H1 (cell line): ENCODE results near the gene RRAS2. TPM values are rescaled to one million over a fixed set of nuclear protein-coding genes. Genes with fewer than 3 reads are reported as not detected.

Source experiments
- CTCF ChIA-PET: fragments of 300-600 bp; sonication (Branson Sonifier 250); formaldehyde crosslinking; loops from one replicate; lab custom pipeline; 2021; ENCODE audit not compliant: partially characterized antibody; lab: Charles Lee
- POLR2A ChIA-PET: fragments of 300-600 bp; sonication (Branson Sonifier 250); formaldehyde crosslinking; loops from one replicate; lab custom pipeline; 2021; ENCODE audit warnings: inconsistent platforms; ENCODE audit not compliant: partially characterized antibody; lab: Charles Lee
- DNase-seq, 2 experiments: peaks; one replicate each; pipeline versions ENCODE4 v3.0.0 to v3.0.0-alpha.2; 2010 to 2022; ENCODE audit warnings: low spot score in 2 of 2, low read depth in 1 of 2, mixed read lengths in 1 of 2
- FAIRE-seq: peaks from 2 replicates; lab custom pipeline; 2011; peaks lifted over from hg19 to GRCh38; lab: Jason Lieb, UNC
- H2AFZ ChIP-seq: 2 replicates; pipeline ENCODE4 v1.8.1; 2012; ENCODE audit warnings: low read length, inconsistent platforms
- H2AK5ac ChIP-seq: 2 replicates; pipeline ENCODE4 v1.6.1; 2013; ENCODE audit warnings: low read depth, low read length
- H2BK120ac ChIP-seq: replicated peaks from 2 replicates; pipeline ENCODE3; 2013; ENCODE audit warnings: low read depth, low read length, inconsistent platforms
- H2BK12ac ChIP-seq: 2 replicates; pipeline ENCODE4 v1.6.1; 2013; ENCODE audit warnings: low read depth, low read length
- H2BK15ac ChIP-seq: 2 replicates; pipeline ENCODE4 v1.6.1; 2013; ENCODE audit warnings: low read length
- H2BK20ac ChIP-seq: 2 replicates; pipeline ENCODE4 v1.6.1; 2013; ENCODE audit warnings: low read length
- H2BK5ac ChIP-seq: 2 replicates; pipeline ENCODE4 v1.6.1; 2013; ENCODE audit warnings: low read depth, low read length
- H3K14ac ChIP-seq: 2 replicates; pipeline ENCODE4 v1.6.1; 2013; ENCODE audit warnings: inconsistent platforms; ENCODE audit not compliant: insufficient read length
- H3K18ac ChIP-seq: 2 replicates; pipeline ENCODE4 v1.6.1; 2013; ENCODE audit warnings: low read length; ENCODE audit errors: extremely low read depth
- H3K23ac ChIP-seq: 2 replicates; pipeline ENCODE4 v1.6.1; 2013; ENCODE audit warnings: inconsistent platforms; ENCODE audit not compliant: insufficient read length
- H3K23me2 ChIP-seq: 2 replicates; pipeline ENCODE4 v1.6.1; 2013; ENCODE audit warnings: low read depth, low read length
- H3K27ac ChIP-seq: 2 replicates; pipeline ENCODE4 v1.6.1; 2011; ENCODE audit warnings: low read depth, low read length, inconsistent platforms
- H3K27me3 ChIP-seq, 4 experiments: replicated peaks in 1 of 4; 1 replicate in 1 of 4; 2 replicates in 3 of 4; pipeline versions ENCODE4 v1.6.1 to v1.8.1; 2011 to 2013; ENCODE audit warnings: low read length in 3 of 4, mild to moderate bottlenecking in 3 of 4, inconsistent platforms in 2 of 4, mixed read lengths in 2 of 4, moderate library complexity in 1 of 4; ENCODE audit not compliant: control insufficient read depth in 3 of 4, insufficient read depth in 3 of 4; ENCODE audit errors: extremely low read depth in 1 of 4
- H3K36me3 ChIP-seq, 4 experiments: 2 replicates each; pipeline versions ENCODE4 v1.6.1 to v1.8.1; 2011 to 2013; ENCODE audit warnings: mild to moderate bottlenecking in 4 of 4, low read length in 3 of 4, moderate library complexity in 2 of 4, control low read depth in 1 of 4, inconsistent platforms in 1 of 4; ENCODE audit not compliant: insufficient read depth in 4 of 4, control insufficient read depth in 2 of 4
- H3K4ac ChIP-seq: replicated peaks from 2 replicates; pipeline ENCODE3; 2013; ENCODE audit warnings: low read length, low read depth, mixed read lengths, inconsistent platforms; ENCODE audit not compliant: insufficient read length
- H3K4me1 ChIP-seq, 4 experiments: replicated peaks in 1 of 4; 1 replicate in 1 of 4; 2 replicates in 3 of 4; pipeline versions ENCODE4 v1.6.1 to v1.8.1; 2011 to 2013; ENCODE audit warnings: low read length in 3 of 4, inconsistent platforms in 2 of 4, mixed read lengths in 1 of 4; ENCODE audit not compliant: insufficient read depth in 4 of 4, control insufficient read depth in 3 of 4
- H3K4me2 ChIP-seq, 2 experiments: 2 replicates each; pipeline versions ENCODE4 v1.6.1 to v1.8.1; 2011 to 2013; ENCODE audit warnings: low read depth in 2 of 2, low read length in 2 of 2, control low read depth in 1 of 2, inconsistent platforms in 1 of 2, mild to moderate bottlenecking in 1 of 2; ENCODE audit not compliant: insufficient read depth in 1 of 2
- H3K4me3 ChIP-seq, 4 experiments: fragments of 200-600, 300-600 bp in 1 of 4; sonication (generic), shearing (Covaris generic), sonication (Bioruptor Twin) in 1 of 4; 2 replicates each; pipeline versions ENCODE4 v1.5.1 to v1.8.1; 2011 to 2016; ENCODE audit warnings: low read length in 4 of 4, low read depth in 3 of 4, control low read depth in 2 of 4, inconsistent platforms in 2 of 4, mild to moderate bottlenecking in 2 of 4, mixed read lengths in 1 of 4, moderate library complexity in 1 of 4; ENCODE audit not compliant: insufficient read depth in 2 of 4; ENCODE audit errors: extremely low read depth in 1 of 4
- H3K56ac ChIP-seq: replicated peaks from 2 replicates; pipeline ENCODE3; 2013; ENCODE audit warnings: low read depth, mild to moderate bottlenecking, mixed read lengths, low read length, inconsistent platforms; ENCODE audit not compliant: insufficient read length
- H3K79me1 ChIP-seq: 2 replicates; pipeline ENCODE4 v1.6.1; 2013; ENCODE audit warnings: low read depth, low read length, control low read depth
- H3K79me2 ChIP-seq, 2 experiments: 2 replicates each; pipeline versions ENCODE4 v1.6.1 to v1.8.1; 2012 to 2013; ENCODE audit warnings: low read length in 2 of 2, mild to moderate bottlenecking in 2 of 2, inconsistent platforms in 1 of 2; ENCODE audit not compliant: insufficient read depth in 2 of 2, control insufficient read depth in 1 of 2
- H3K9ac ChIP-seq, 4 experiments: replicated peaks in 1 of 4; 1 replicate in 1 of 4; 2 replicates in 3 of 4; pipeline versions ENCODE4 v1.6.1 to v1.8.1; 2011 to 2013; ENCODE audit warnings: low read depth in 3 of 4, low read length in 3 of 4, control low read depth in 2 of 4, mild to moderate bottlenecking in 2 of 4, moderate library complexity in 2 of 4, inconsistent platforms in 1 of 4; ENCODE audit errors: extremely low read depth in 1 of 4
- H3K9me3 ChIP-seq, 2 experiments: 2 replicates each; pipeline versions ENCODE4 v1.6.1 to v1.8.1; 2012 to 2013; ENCODE audit warnings: mild to moderate bottlenecking in 2 of 2, moderate library complexity in 2 of 2, control low read depth in 1 of 2, inconsistent platforms in 1 of 2, low read depth in 1 of 2, low read length in 1 of 2, mixed read lengths in 1 of 2; ENCODE audit not compliant: insufficient read depth in 2 of 2
- H4K20me1 ChIP-seq, 2 experiments: replicated peaks in 1 of 2; 2 replicates each; pipeline versions ENCODE3 to v1.8.1; 2011 to 2013; ENCODE audit warnings: inconsistent platforms in 2 of 2, low read length in 2 of 2, mild to moderate bottlenecking in 1 of 2; ENCODE audit not compliant: insufficient read depth in 2 of 2, control insufficient read depth in 1 of 2
- H4K5ac ChIP-seq: 2 replicates; pipeline ENCODE4 v1.6.1; 2013; ENCODE audit warnings: low read length, low read depth, mixed read lengths, inconsistent platforms; ENCODE audit not compliant: insufficient read length
- H4K8ac ChIP-seq: 2 replicates; pipeline ENCODE4 v1.8.0; 2013; ENCODE audit warnings: mild to moderate bottlenecking, moderate library complexity, low read length, inconsistent platforms; ENCODE audit not compliant: insufficient read depth; ENCODE audit errors: extremely low read depth
- H4K91ac ChIP-seq: replicated peaks from 2 replicates; pipeline ENCODE3; 2013; ENCODE audit warnings: low read length, mixed read lengths, inconsistent platforms; ENCODE audit not compliant: insufficient read length
- E2F6 ChIP-seq: IDR thresholded peaks from 2 replicates; pipeline ENCODE4 v1.6.1; 2012; ENCODE audit warnings: inconsistent platforms
- EGR1 ChIP-seq: IDR thresholded peaks from 2 replicates; pipeline ENCODE4 v1.6.1; 2011; ENCODE audit warnings: low read depth, low read length, borderline replicate concordance
- SP2 ChIP-seq: IDR thresholded peaks from 2 replicates; pipeline ENCODE4 v1.6.1; 2012; ENCODE audit warnings: mild to moderate bottlenecking, low read length, inconsistent platforms
- SP4 ChIP-seq: IDR thresholded peaks from 2 replicates; pipeline ENCODE4 v1.6.1; 2012; ENCODE audit warnings: low read length, inconsistent platforms
- TEAD4 ChIP-seq: IDR thresholded peaks from 2 replicates; pipeline ENCODE4 v1.6.1; 2012; ENCODE audit warnings: low read depth, low read length, inconsistent platforms, mixed read lengths
- YY1 ChIP-seq: IDR thresholded peaks from 2 replicates; pipeline ENCODE4 v1.6.1; 2011; ENCODE audit warnings: low read depth, mild to moderate bottlenecking, low read length
- WGBS, 2 experiments: shearing (Covaris generic) in 1 of 2; methylation state at CpG; one replicate each; pipeline versions ENCODE4 v1.1.6 to v1.1.7; 2013 to 2015; ENCODE audit warnings: low lambda C conversion rate in 2 of 2, mixed read lengths in 2 of 2, inconsistent platforms in 1 of 2, low coverage in 1 of 2, missing lambda C conversion rate in 1 of 2; ENCODE audit not compliant: insufficient replicate concordance in 2 of 2, insufficient coverage in 1 of 2, insufficient read length in 1 of 2; ENCODE audit errors: extremely low coverage in 1 of 2, missing lambda C conversion rate in 1 of 2; 5-methylcytosine and 5-hydroxymethylcytosine counted together
- polyA plus RNA-seq, 7 experiments: library from polyadenylated mRNA; depleted of rRNA in 3 of 7; stranded (reverse) in 5 of 7; unstranded in 2 of 7; fragments of >200 nt in 5 of 7; fragments of 200-250 nt in 2 of 7; gene quantifications; 1 replicate in 5 of 7; 2 replicates in 1 of 7; 4 replicates in 1 of 7; pipeline versions ENCODE4 v1.2.1 to v1.2.3, GENCODE V29; 2011 to 2013; ENCODE audit warnings: missing spikeins in 2 of 7, mixed read lengths in 2 of 7
- total RNA-seq: library from RNA; stranded (reverse); fragmentation: NEBNext Ultra II Directional; extraction: Animal tissue kit (Norgen Biotek cat#: 25700); gene quantifications from 2 replicates; pipeline ENCODE4 v1.2.1, GENCODE V29; 2021

Gene RRAS2
- total and polyA plus RNA-seq, 2 of the 8 experiments (the other 6 are each of a cell fraction or from before 2014, with no cell fraction given): 72.3 to 234 TPM

DNA sequence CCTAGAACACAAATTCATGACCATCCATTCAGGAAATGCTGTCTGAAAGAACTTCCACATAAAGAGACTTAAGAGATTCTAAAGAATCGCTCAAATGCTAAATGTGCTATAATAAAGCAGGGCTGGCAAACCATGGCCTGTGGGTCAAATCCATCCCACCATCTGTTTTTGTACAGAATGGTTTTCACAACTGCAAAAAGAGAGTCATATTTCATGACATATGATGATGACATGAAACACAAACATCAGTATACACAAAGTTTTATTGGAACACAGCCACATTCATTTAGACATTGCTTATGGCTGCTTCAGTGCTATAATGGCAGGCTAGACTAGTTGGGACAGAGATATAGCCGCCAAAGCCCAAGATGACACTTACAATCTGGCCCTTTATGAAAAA is 85.1 kb downstream of the RRAS2 start:
- TF ChIP-seq E2F6 (no peak), SP4 (no peak), SP2 (no peak), TEAD4 (no peak), YY1 (no peak), EGR1 (no peak)
- no peak overlapping the region for H2BK120ac ChIP-seq
- 94% methylated on average over 2 of the region's 2 CpGs; no CpG with 5 or more reads in 1 of the 2 experiments for WGBS, 2 experiments
- no peak overlapping the region for H3K56ac ChIP-seq
- H3K23me2 ChIP-seq: no peaks in the 10 kb centered on the region
- no peaks in the 10 kb centered on the region; a peak in 1 of 7 replicates for H3K4me1 ChIP-seq
- DNase-seq: no peak
- no peak overlapping the region for H2AFZ ChIP-seq
- no peak overlapping the region for H3K4me2 ChIP-seq
- no peak for FAIRE-seq
- H2BK5ac ChIP-seq: no peak overlapping the region
- no peaks in the 10 kb centered on the region for H3K79me1 ChIP-seq
- ChIA-PET CTCF (interaction anchor here (0.7 to 1.3 kb wide), 3 partner anchors 21 to 145 kb away, joined by 3 to 4 read pairs (median 3); no protein-coding TSS in a partner anchor), POLR2A (interaction anchor here (2.2 to 4.8 kb wide), 3 partner anchors 8 to 11 kb away, joined by 8 to 22 read pairs (median 16); no protein-coding TSS in a partner anchor)
- H3K23ac ChIP-seq: no peak overlapping the region
- H2BK15ac ChIP-seq: no peak overlapping the region
- no peak overlapping the region for H4K5ac ChIP-seq
- H3K4me3 ChIP-seq: no peak overlapping the region
- no peak overlapping the region for H3K14ac ChIP-seq
- H4K91ac ChIP-seq: no peak overlapping the region
- peaks cover 7 to 9% of the 10 kb centered on the region in 2 experiments; a peak in 2 of 4 replicates for H3K9me3 ChIP-seq
- H3K36me3 ChIP-seq: peaks cover 0 to 35% (median 19%) of the 10 kb centered on the region in 4 experiments; a peak in 6 of 8 replicates
- H4K8ac ChIP-seq: no peak overlapping the region
- no peak overlapping the region for H3K18ac ChIP-seq
- no peak overlapping the region for H2BK12ac ChIP-seq
- no peak overlapping the region for H3K9ac ChIP-seq
- no peak overlapping the region for H3K27ac ChIP-seq
- no peaks in the 10 kb centered on the region for H3K27me3 ChIP-seq
- no peak overlapping the region for H3K4ac ChIP-seq
- no peak overlapping the region for H2BK20ac ChIP-seq
- H3K79me2 ChIP-seq: no peaks in the 10 kb centered on the region
- H2AK5ac ChIP-seq: no peak overlapping the region
- peaks cover 1 to 2% of the 10 kb centered on the region in 2 experiments for H4K20me1 ChIP-seq
